H1 (cell line): Measurements from ENCODE around the gene GDPD4. TPM values are rescaled to one million over a fixed set of nuclear protein-coding genes. Genes with fewer than 3 reads are reported as not detected.

ENCODE experiments used
- CTCF ChIA-PET: fragments of 300-600 bp; sonication (Branson Sonifier 250); formaldehyde crosslinking; loops from one replicate; lab custom pipeline; 2021; ENCODE audit not compliant: partially characterized antibody; lab: Charles Lee
- POLR2A ChIA-PET: fragments of 300-600 bp; sonication (Branson Sonifier 250); formaldehyde crosslinking; loops from one replicate; lab custom pipeline; 2021; ENCODE audit warnings: inconsistent platforms; ENCODE audit not compliant: partially characterized antibody; lab: Charles Lee
- DNase-seq, 2 experiments: peaks; one replicate each; pipeline versions ENCODE4 v3.0.0 to v3.0.0-alpha.2; 2010 to 2022; ENCODE audit warnings: low spot score in 2 of 2, low read depth in 1 of 2, mixed read lengths in 1 of 2
- FAIRE-seq: peaks from 2 replicates; lab custom pipeline; 2011; peaks lifted over from hg19 to GRCh38; lab: Jason Lieb, UNC
- H2AFZ ChIP-seq: 2 replicates; pipeline ENCODE4 v1.8.1; 2012; ENCODE audit warnings: low read length, inconsistent platforms
- H2AK5ac ChIP-seq: 2 replicates; pipeline ENCODE4 v1.6.1; 2013; ENCODE audit warnings: low read depth, low read length
- H2BK120ac ChIP-seq: replicated peaks from 2 replicates; pipeline ENCODE3; 2013; ENCODE audit warnings: low read depth, low read length, inconsistent platforms
- H2BK12ac ChIP-seq: 2 replicates; pipeline ENCODE4 v1.6.1; 2013; ENCODE audit warnings: low read depth, low read length
- H2BK15ac ChIP-seq: 2 replicates; pipeline ENCODE4 v1.6.1; 2013; ENCODE audit warnings: low read length
- H2BK20ac ChIP-seq: 2 replicates; pipeline ENCODE4 v1.6.1; 2013; ENCODE audit warnings: low read length
- H2BK5ac ChIP-seq: 2 replicates; pipeline ENCODE4 v1.6.1; 2013; ENCODE audit warnings: low read depth, low read length
- H3K14ac ChIP-seq: 2 replicates; pipeline ENCODE4 v1.6.1; 2013; ENCODE audit warnings: inconsistent platforms; ENCODE audit not compliant: insufficient read length
- H3K18ac ChIP-seq: 2 replicates; pipeline ENCODE4 v1.6.1; 2013; ENCODE audit warnings: low read length; ENCODE audit errors: extremely low read depth
- H3K23ac ChIP-seq: 2 replicates; pipeline ENCODE4 v1.6.1; 2013; ENCODE audit warnings: inconsistent platforms; ENCODE audit not compliant: insufficient read length
- H3K23me2 ChIP-seq: 2 replicates; pipeline ENCODE4 v1.6.1; 2013; ENCODE audit warnings: low read depth, low read length
- H3K27ac ChIP-seq: 2 replicates; pipeline ENCODE4 v1.6.1; 2011; ENCODE audit warnings: low read depth, low read length, inconsistent platforms
- H3K27me3 ChIP-seq, 4 experiments: replicated peaks in 1 of 4; 1 replicate in 1 of 4; 2 replicates in 3 of 4; pipeline versions ENCODE4 v1.6.1 to v1.8.1; 2011 to 2013; ENCODE audit warnings: low read length in 3 of 4, mild to moderate bottlenecking in 3 of 4, inconsistent platforms in 2 of 4, mixed read lengths in 2 of 4, moderate library complexity in 1 of 4; ENCODE audit not compliant: control insufficient read depth in 3 of 4, insufficient read depth in 3 of 4; ENCODE audit errors: extremely low read depth in 1 of 4
- H3K36me3 ChIP-seq, 4 experiments: 2 replicates each; pipeline versions ENCODE4 v1.6.1 to v1.8.1; 2011 to 2013; ENCODE audit warnings: mild to moderate bottlenecking in 4 of 4, low read length in 3 of 4, moderate library complexity in 2 of 4, control low read depth in 1 of 4, inconsistent platforms in 1 of 4; ENCODE audit not compliant: insufficient read depth in 4 of 4, control insufficient read depth in 2 of 4
- H3K4ac ChIP-seq: replicated peaks from 2 replicates; pipeline ENCODE3; 2013; ENCODE audit warnings: low read length, low read depth, mixed read lengths, inconsistent platforms; ENCODE audit not compliant: insufficient read length
- H3K4me1 ChIP-seq, 4 experiments: replicated peaks in 1 of 4; 1 replicate in 1 of 4; 2 replicates in 3 of 4; pipeline versions ENCODE4 v1.6.1 to v1.8.1; 2011 to 2013; ENCODE audit warnings: low read length in 3 of 4, inconsistent platforms in 2 of 4, mixed read lengths in 1 of 4; ENCODE audit not compliant: insufficient read depth in 4 of 4, control insufficient read depth in 3 of 4
- H3K4me2 ChIP-seq, 2 experiments: 2 replicates each; pipeline versions ENCODE4 v1.6.1 to v1.8.1; 2011 to 2013; ENCODE audit warnings: low read depth in 2 of 2, low read length in 2 of 2, control low read depth in 1 of 2, inconsistent platforms in 1 of 2, mild to moderate bottlenecking in 1 of 2; ENCODE audit not compliant: insufficient read depth in 1 of 2
- H3K4me3 ChIP-seq, 4 experiments: fragments of 200-600, 300-600 bp in 1 of 4; sonication (generic), shearing (Covaris generic), sonication (Bioruptor Twin) in 1 of 4; 2 replicates each; pipeline versions ENCODE4 v1.5.1 to v1.8.1; 2011 to 2016; ENCODE audit warnings: low read length in 4 of 4, low read depth in 3 of 4, control low read depth in 2 of 4, inconsistent platforms in 2 of 4, mild to moderate bottlenecking in 2 of 4, mixed read lengths in 1 of 4, moderate library complexity in 1 of 4; ENCODE audit not compliant: insufficient read depth in 2 of 4; ENCODE audit errors: extremely low read depth in 1 of 4
- H3K56ac ChIP-seq: replicated peaks from 2 replicates; pipeline ENCODE3; 2013; ENCODE audit warnings: low read depth, mild to moderate bottlenecking, mixed read lengths, low read length, inconsistent platforms; ENCODE audit not compliant: insufficient read length
- H3K79me1 ChIP-seq: 2 replicates; pipeline ENCODE4 v1.6.1; 2013; ENCODE audit warnings: low read depth, low read length, control low read depth
- H3K79me2 ChIP-seq, 2 experiments: 2 replicates each; pipeline versions ENCODE4 v1.6.1 to v1.8.1; 2012 to 2013; ENCODE audit warnings: low read length in 2 of 2, mild to moderate bottlenecking in 2 of 2, inconsistent platforms in 1 of 2; ENCODE audit not compliant: insufficient read depth in 2 of 2, control insufficient read depth in 1 of 2
- H3K9ac ChIP-seq, 4 experiments: replicated peaks in 1 of 4; 1 replicate in 1 of 4; 2 replicates in 3 of 4; pipeline versions ENCODE4 v1.6.1 to v1.8.1; 2011 to 2013; ENCODE audit warnings: low read depth in 3 of 4, low read length in 3 of 4, control low read depth in 2 of 4, mild to moderate bottlenecking in 2 of 4, moderate library complexity in 2 of 4, inconsistent platforms in 1 of 4; ENCODE audit errors: extremely low read depth in 1 of 4
- H3K9me3 ChIP-seq, 2 experiments: 2 replicates each; pipeline versions ENCODE4 v1.6.1 to v1.8.1; 2012 to 2013; ENCODE audit warnings: mild to moderate bottlenecking in 2 of 2, moderate library complexity in 2 of 2, control low read depth in 1 of 2, inconsistent platforms in 1 of 2, low read depth in 1 of 2, low read length in 1 of 2, mixed read lengths in 1 of 2; ENCODE audit not compliant: insufficient read depth in 2 of 2
- H4K20me1 ChIP-seq, 2 experiments: replicated peaks in 1 of 2; 2 replicates each; pipeline versions ENCODE3 to v1.8.1; 2011 to 2013; ENCODE audit warnings: inconsistent platforms in 2 of 2, low read length in 2 of 2, mild to moderate bottlenecking in 1 of 2; ENCODE audit not compliant: insufficient read depth in 2 of 2, control insufficient read depth in 1 of 2
- H4K5ac ChIP-seq: 2 replicates; pipeline ENCODE4 v1.6.1; 2013; ENCODE audit warnings: low read length, low read depth, mixed read lengths, inconsistent platforms; ENCODE audit not compliant: insufficient read length
- H4K8ac ChIP-seq: 2 replicates; pipeline ENCODE4 v1.8.0; 2013; ENCODE audit warnings: mild to moderate bottlenecking, moderate library complexity, low read length, inconsistent platforms; ENCODE audit not compliant: insufficient read depth; ENCODE audit errors: extremely low read depth
- H4K91ac ChIP-seq: replicated peaks from 2 replicates; pipeline ENCODE3; 2013; ENCODE audit warnings: low read length, mixed read lengths, inconsistent platforms; ENCODE audit not compliant: insufficient read length
- CBX8 ChIP-seq: fragments of 300-800, 300-1000 bp; sonication (generic); IDR thresholded peaks from 2 replicates; pipeline ENCODE4 v1.7.1; 2016; ENCODE audit warnings: low read depth, low read length, borderline replicate concordance
- CEBPB ChIP-seq: IDR thresholded peaks from 2 replicates; pipeline ENCODE4 v1.6.1; 2012; ENCODE audit warnings: low read depth, low read length
- CHD1 ChIP-seq: IDR thresholded peaks from 2 replicates; pipeline ENCODE4 v1.6.1; 2012; ENCODE audit warnings: low read depth, low read length, improper control_type of control experiment
- CHD2 ChIP-seq: IDR thresholded peaks from 2 replicates; pipeline ENCODE4 v1.6.1; 2012; ENCODE audit warnings: low read length, improper control_type of control experiment
- GTF2F1 ChIP-seq: IDR thresholded peaks from 2 replicates; pipeline ENCODE4 v1.6.1; 2012; ENCODE audit warnings: low read depth, low read length, improper control_type of control experiment, borderline replicate concordance
- KDM4A ChIP-seq: IDR thresholded peaks from one replicate; pipeline ENCODE4 v1.7.1; 2012; ENCODE audit warnings: low read depth, mild to moderate bottlenecking, moderate library complexity, low read length, inconsistent platforms; ENCODE audit not compliant: severe bottlenecking
- MAX ChIP-seq: IDR thresholded peaks from 2 replicates; pipeline ENCODE4 v1.6.1; 2012; ENCODE audit warnings: inconsistent platforms
- NANOG ChIP-seq: IDR thresholded peaks from 2 replicates; pipeline ENCODE4 v1.6.1; 2011; ENCODE audit warnings: low read length, low read depth, mild to moderate bottlenecking, inconsistent platforms; ENCODE audit not compliant: insufficient read depth, poor library complexity, severe bottlenecking
- POLR2AphosphoS5 ChIP-seq: IDR thresholded peaks from 2 replicates; pipeline ENCODE4 v1.6.1; 2011; ENCODE audit warnings: low read depth, low read length
- RNF2 ChIP-seq: fragments of 200-900, 300-1000 bp; sonication (generic); IDR thresholded peaks from 2 replicates; pipeline ENCODE4 v1.7.1; 2016; ENCODE audit warnings: borderline replicate concordance, low read depth, mild to moderate bottlenecking, antibody characterized with exemption, low read length; ENCODE audit not compliant: poor library complexity, severe bottlenecking; ENCODE audit errors: missing control alignments
- SAP30 ChIP-seq: fragments of 300-600 bp; sonication (generic); IDR thresholded peaks from 2 replicates; pipeline ENCODE4 v1.7.1; 2012; ENCODE audit warnings: low read length, moderate library complexity, mild to moderate bottlenecking, inconsistent platforms; ENCODE audit not compliant: insufficient read depth, insufficient replicate concordance
- SIN3A ChIP-seq, 2 experiments: IDR thresholded peaks in 1 of 2; conservative IDR thresholded peaks in 1 of 2; 2 replicates each; pipeline ENCODE4 v1.6.1; 2011 to 2012; ENCODE audit warnings: low read length in 2 of 2, improper control_type of control experiment in 1 of 2, low read depth in 1 of 2, mild to moderate bottlenecking in 1 of 2
- SP4 ChIP-seq: IDR thresholded peaks from 2 replicates; pipeline ENCODE4 v1.6.1; 2012; ENCODE audit warnings: low read length, inconsistent platforms
- ZNF274 ChIP-seq: IDR thresholded peaks from 2 replicates; pipeline ENCODE4 v1.7.0; 2012; ENCODE audit warnings: low read length, borderline replicate concordance; ENCODE audit errors: extremely low read depth
- polyA plus RNA-seq, 7 experiments: library from polyadenylated mRNA; depleted of rRNA in 3 of 7; stranded (reverse) in 5 of 7; unstranded in 2 of 7; fragments of >200 nt in 5 of 7; fragments of 200-250 nt in 2 of 7; gene quantifications; 1 replicate in 5 of 7; 2 replicates in 1 of 7; 4 replicates in 1 of 7; pipeline versions ENCODE4 v1.2.1 to v1.2.3, GENCODE V29; 2011 to 2013; ENCODE audit warnings: missing spikeins in 2 of 7, mixed read lengths in 2 of 7
- total RNA-seq: library from RNA; stranded (reverse); fragmentation: NEBNext Ultra II Directional; extraction: Animal tissue kit (Norgen Biotek cat#: 25700); gene quantifications from 2 replicates; pipeline ENCODE4 v1.2.1, GENCODE V29; 2021

The GDPD4 gene
- total and polyA plus RNA-seq, 2 of the 8 experiments (the other 6 are each of a cell fraction or from before 2014, with no cell fraction given), result not detected

GRCh38 chr11:77312107-77312506 lies 10.6 kb upstream of the GDPD4 start:
- no peak for DNase-seq
- Histone ChIP-seq H3K9ac (no peak overlapping the region), H3K4me2 (no peak overlapping the region), H3K4me1 (peaks cover 0 to 3% (median 0%) of the 10 kb centered on the region in 4 experiments; a peak in 1 of 7 replicates), H3K56ac (no peak overlapping the region), H3K36me3 (no peaks in the 10 kb centered on the region), H2AFZ (no peak overlapping the region), H4K8ac (no peak overlapping the region), H3K9me3 (no peaks in the 10 kb centered on the region), H2BK15ac (no peak overlapping the region), H2BK120ac (no peak overlapping the region), H3K23ac (no peak overlapping the region), H3K79me1 (no peaks in the 10 kb centered on the region), H3K18ac (no peak overlapping the region), H3K79me2 (no peaks in the 10 kb centered on the region), H2BK5ac (no peak overlapping the region), H2AK5ac (no peak overlapping the region), H2BK12ac (no peak overlapping the region), H3K4ac (no peak overlapping the region), H4K20me1 (no peaks in the 10 kb centered on the region), H3K23me2 (no peaks in the 10 kb centered on the region), H4K91ac (no peak overlapping the region), H3K27me3 (peaks cover 0 to 1% (median 0%) of the 10 kb centered on the region in 4 experiments; a peak in 2 of 7 replicates), H4K5ac (no peak overlapping the region), H3K14ac (no peak overlapping the region), H3K4me3 (no peak overlapping the region), H3K27ac (no peak overlapping the region), H2BK20ac (no peak overlapping the region)
- POLR2A ChIA-PET, result interaction anchor here (1.5 kb wide), 1 partner anchor 9 kb away, joined by 4 read pairs; no protein-coding TSS in a partner anchor
- CTCF ChIA-PET, result interaction anchor here (0.9 kb wide), 1 partner anchor 116 kb away, joined by 3 read pairs; no protein-coding TSS in a partner anchor
- no peak for FAIRE-seq
- TF ChIP-seq KDM4A, result no peak
- TF ChIP-seq GTF2F1, result no peak
- TF ChIP-seq POLR2AphosphoS5, result no peak
- TF ChIP-seq SP4, result no peak
- TF ChIP-seq NANOG, result no peak
- no peak for TF ChIP-seq CEBPB
- no peak for TF ChIP-seq MAX
- TF ChIP-seq SAP30, result no peak
- TF ChIP-seq SIN3A (conservative IDR thresholded peaks at IDR 0.05 in 1 of 2, IDR thresholded peaks at IDR 0.05 in 1 of 2; ENCODE audit: low read depth in 1 of 2, low read length in 2 of 2), result no peak
- no peak for TF ChIP-seq CHD1
- TF ChIP-seq RNF2, result no peak
- no peak for TF ChIP-seq CHD2
- TF ChIP-seq ZNF274, result no peak
- no peak for TF ChIP-seq CBX8
